ES-I3 (cell line): ENCODE data around the gene PEPD.

Source experiments
- H3K36me3 ChIP-seq: 2 replicates; pipeline ENCODE4 v1.6.1; 2013; ENCODE audit warnings: mild to moderate bottlenecking, low read length, control low read depth, moderate library complexity; ENCODE audit not compliant: insufficient read depth
- H3K4me1 ChIP-seq: 2 replicates; pipeline ENCODE4 v1.6.1; 2013; ENCODE audit warnings: mild to moderate bottlenecking, control low read depth, low read length; ENCODE audit not compliant: insufficient read depth
- H3K9ac ChIP-seq: 2 replicates; pipeline ENCODE4 v1.6.1; 2013; ENCODE audit warnings: low read depth, mild to moderate bottlenecking, low read length, moderate library complexity
- H3K9me3 ChIP-seq: 2 replicates; pipeline ENCODE4 v1.6.1; 2013; ENCODE audit warnings: mild to moderate bottlenecking, low read length, moderate library complexity; ENCODE audit not compliant: control insufficient read depth, insufficient read depth

The PEPD gene

GRCh38 chr19:33512021-33512420 is 9.6 kb downstream of the PEPD start:
- H3K4me1 ChIP-seq: peaks cover 16% of the 10 kb centered on the region; the same call in 1 of the 2 replicates

GRCh38 chr19:33511346-33511745 is 10.2 kb downstream of the PEPD start:
- H3K36me3 ChIP-seq: no peaks in the 10 kb centered on the region
- H3K9ac ChIP-seq: no peak overlapping the region
- no peaks in the 10 kb centered on the region for H3K9me3 ChIP-seq
- peaks cover 16% of the 10 kb centered on the region; the same call in 1 of the 2 replicates for H3K4me1 ChIP-seq

More at GRCh38 chr19:33512021-33512420, 9.6 kb downstream of the PEPD start:
- no peaks in the 10 kb centered on the region for H3K9me3 ChIP-seq
- no peaks in the 10 kb centered on the region for H3K36me3 ChIP-seq
- H3K9ac ChIP-seq: no peak overlapping the region

GRCh38 chr19:33510462-33511194 is 11.0 kb downstream of the PEPD start:
- H3K9me3 ChIP-seq: no peaks in the 10 kb centered on the region
- no peaks in the 10 kb centered on the region for H3K36me3 ChIP-seq
- H3K4me1 ChIP-seq: peaks cover 16% of the 10 kb centered on the region; the same call in 1 of the 2 replicates
- no peak overlapping the region for H3K9ac ChIP-seq

- Histone ChIP-seq H3K9ac (no peak overlapping the region), H3K4me1 (peaks cover 16% of the 10 kb centered on the region; the same call in 1 of the 2 replicates), H3K36me3 (no peaks in the 10 kb centered on the region), H3K9me3 (no peaks in the 10 kb centered on the region)
These were observed 11.8 kb downstream of the PEPD start for GRCh38 chr19:33509774-33510173.

- H3K9me3 ChIP-seq: no peaks in the 10 kb centered on the region
- H3K4me1 ChIP-seq: peaks cover 16% of the 10 kb centered on the region; the same call in 1 of the 2 replicates
- H3K9ac ChIP-seq: no peak overlapping the region
- no peaks in the 10 kb centered on the region for H3K36me3 ChIP-seq
These were observed 12.5 kb downstream of the PEPD start for GRCh38 chr19:33508941-33509614.

- Histone ChIP-seq H3K4me1 (peaks cover 16% of the 10 kb centered on the region; the same call in 1 of the 2 replicates), H3K9ac (no peak overlapping the region), H3K36me3 (no peaks in the 10 kb centered on the region), H3K9me3 (no peaks in the 10 kb centered on the region)
These were observed 13.2 kb downstream of the PEPD start for GRCh38 chr19:33508431-33508830.

GRCh38 chr19:33508009-33508408 is 13.6 kb downstream of the PEPD start:
- Histone ChIP-seq H3K36me3 (no peaks in the 10 kb centered on the region), H3K4me1 (peaks cover 16% of the 10 kb centered on the region; the same call in 1 of the 2 replicates), H3K9ac (no peak overlapping the region), H3K9me3 (no peaks in the 10 kb centered on the region)

GRCh38 chr19:33507021-33507956 is 14.3 kb downstream of the PEPD start:
- Histone ChIP-seq H3K9ac (no peak overlapping the region), H3K9me3 (no peaks in the 10 kb centered on the region), H3K4me1 (peaks cover 16% of the 10 kb centered on the region; the same call in 1 of the 2 replicates), H3K36me3 (no peaks in the 10 kb centered on the region)

GRCh38 chr19:33506498-33506897 is 15.1 kb downstream of the PEPD start:
- H3K9ac ChIP-seq: no peak overlapping the region
- peaks cover 14% of the 10 kb centered on the region; the same call in 1 of the 2 replicates for H3K4me1 ChIP-seq
- no peaks in the 10 kb centered on the region; the same call in 1 of the 2 replicates for H3K36me3 ChIP-seq
- H3K9me3 ChIP-seq: no peaks in the 10 kb centered on the region

GRCh38 chr19:33505823-33506222 is 15.8 kb downstream of the PEPD start:
- Histone ChIP-seq H3K9ac (no peak overlapping the region), H3K4me1 (peaks cover 8% of the 10 kb centered on the region; the same call in 1 of the 2 replicates), H3K36me3 (no peaks in the 10 kb centered on the region; the same call in 1 of the 2 replicates), H3K9me3 (no peaks in the 10 kb centered on the region)

- no peak overlapping the region for H3K9ac ChIP-seq
- H3K36me3 ChIP-seq: no peaks in the 10 kb centered on the region; the same call in 1 of the 2 replicates
- H3K4me1 ChIP-seq: 0 out of 2 replicates have a peak, but pooled peaks cover 2% of the 10 kb centered on the region
- no peaks in the 10 kb centered on the region for H3K9me3 ChIP-seq
These were observed 16.4 kb downstream of the PEPD start for GRCh38 chr19:33505148-33505547.

- no peaks in the 10 kb centered on the region for H3K4me1 ChIP-seq
- no peak overlapping the region for H3K9ac ChIP-seq
- no peaks in the 10 kb centered on the region; the same call in 1 of the 2 replicates for H3K36me3 ChIP-seq
- no peaks in the 10 kb centered on the region for H3K9me3 ChIP-seq
These were observed 17.5 kb downstream of the PEPD start for GRCh38 chr19:33504058-33504444.

- Histone ChIP-seq H3K4me1 (no peaks in the 10 kb centered on the region), H3K9me3 (no peaks in the 10 kb centered on the region), H3K36me3 (no peaks in the 10 kb centered on the region; the same call in 1 of the 2 replicates), H3K9ac (no peak overlapping the region)
These were observed 18.0 kb downstream of the PEPD start for GRCh38 chr19:33503433-33504057.
